ENCODE results near the gene C2orf76.

- TF ChIP-seq CTCF (IDR thresholded peaks at IDR 0.05) = no peak
- no peak for TF ChIP-seq POLR2A (IDR thresholded peaks at IDR 0.05)
- no peak for TF ChIP-seq EP300 (IDR thresholded peaks at IDR 0.05; ENCODE audit: low read depth)
Observed at GRCh38 chr2:119308793-119309330, 57.8 kb downstream of the C2orf76 start.
